Lower lobe of right lung (tissue), 2 donors: ENCODE data around the gene ITK. TPM values are rescaled to one million over a fixed set of nuclear protein-coding genes. Genes with fewer than 3 reads are reported as not detected.
A peak's percentile ranks its signal among the peaks of the same experiment; 100 is the strongest.
"Not testable (repeated sequence)": the region's sequence is repeated elsewhere in the genome, so short reads cannot be mapped to it uniquely, and the experiment has no call there.

Experiments
- ATAC-seq, 2 donors: fragments of 200-7000 bp; cut with Tn5 transposase; one replicate each; pipeline ENCODE4 v1.9.1; 2020 to 2022; ENCODE audit warnings: mild to moderate bottlenecking in 2 of 2, moderate library complexity in 2 of 2
- DNase-seq: peaks from one replicate; pipeline ENCODE4 v3.0.0-alpha.2; 2020
- H3K27ac ChIP-seq: fragments of 200-600 bp; one replicate; pipeline ENCODE4 v1.8.0; 2022
- H3K27me3 ChIP-seq: fragments of 200-600 bp; one replicate; pipeline ENCODE4 v1.8.0; 2022; ENCODE audit warnings: low read depth
- H3K36me3 ChIP-seq: fragments of 200-600 bp; one replicate; pipeline ENCODE4 v1.8.0; 2022; ENCODE audit warnings: mild to moderate bottlenecking
- H3K4me1 ChIP-seq: fragments of 200-600 bp; one replicate; pipeline ENCODE4 v1.8.0; 2022
- H3K4me3 ChIP-seq: fragments of 200-600 bp; one replicate; pipeline ENCODE4 v1.8.0; 2022; ENCODE audit warnings: mild to moderate bottlenecking
- H3K9me3 ChIP-seq: fragments of 200-600 bp; one replicate; pipeline ENCODE4 v1.8.0; 2022
- CTCF ChIP-seq: fragments of 200-600 bp; IDR thresholded peaks from one replicate; pipeline ENCODE4 v1.8.0; 2022; ENCODE audit warnings: antibody characterized with exemption, mild to moderate bottlenecking
- intact Hi-C: fragments of 100-400 bp; cut with DNase I; formaldehyde crosslinking; loops from one replicate; pipeline ENCODE4 v1.11.0; 2022
- total RNA-seq: library from RNA; stranded (reverse); fragmentation: NEBNext Ultra II Directional; extraction: Animal tissue kit (Norgen Biotek cat#: 25700); gene quantifications from one replicate; pipeline ENCODE4 v1.2.1, GENCODE V29; 2021
- donor health status: DM: no; HTN: yes; CAD: no; lungs with severe emphysema.

ITK gene
- total RNA-seq, 1 donor from 2014 or later: 6.3 TPM

- Histone ChIP-seq H3K27ac (no peak overlapping the region), H3K27me3 (no peaks in the 10 kb centered on the region), H3K9me3 (no peaks in the 10 kb centered on the region), H3K4me1 (no peaks in the 10 kb centered on the region), H3K4me3 (peak overlapping the region; percentile 35), H3K36me3 (no peaks in the 10 kb centered on the region)
- intact Hi-C loops: no loop called here
- DNase-seq (no peak), ATAC-seq (no peak)
- TF ChIP-seq CTCF: no peak
These were observed 3.6 kb downstream of the ITK start for GRCh38 chr5:157184117-157184670.

DNA sequence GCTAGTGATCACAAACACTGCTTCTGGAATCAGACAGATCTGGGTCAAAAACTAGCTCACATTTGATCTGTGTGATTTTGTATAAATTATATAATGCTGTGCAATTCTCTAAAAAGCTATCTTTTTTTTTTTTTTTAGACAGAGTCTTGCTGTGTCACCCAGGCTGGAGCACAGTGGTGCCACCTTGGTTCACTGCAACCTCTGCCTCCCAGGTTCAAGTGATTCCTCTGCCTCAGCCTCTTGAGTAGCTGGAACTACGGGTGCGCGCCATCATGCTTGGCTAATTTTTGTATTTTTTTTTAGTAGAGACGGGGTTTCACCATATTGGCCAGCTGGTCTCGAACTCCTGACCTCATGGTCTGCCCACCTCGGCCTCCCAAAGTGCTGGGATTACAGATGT is 4.5 kb downstream of the ITK start:
- ATAC-seq, H3K4me1 ChIP-seq, H3K4me3 ChIP-seq, intact Hi-C loops, H3K9me3 ChIP-seq, H3K27ac ChIP-seq, DNase-seq, H3K27me3 ChIP-seq, H3K36me3 ChIP-seq: not testable (repeated sequence)

- Histone ChIP-seq H3K9me3 (no peaks in the 10 kb centered on the region), H3K27ac (no peak overlapping the region), H3K4me3 (no peak overlapping the region), H3K4me1 (no peaks in the 10 kb centered on the region), H3K36me3 (no peaks in the 10 kb centered on the region), H3K27me3 (no peaks in the 10 kb centered on the region)
- intact Hi-C loops: no loop called here
- no peak for TF ChIP-seq CTCF
- ATAC-seq (no peak), DNase-seq (no peak)
These were observed 5.8 kb downstream of the ITK start for GRCh38 chr5:157186309-157187045.

GRCh38 chr5:157187046-157187754 is 6.6 kb downstream of the ITK start:
- H3K4me3 ChIP-seq: no peak overlapping the region
- H3K9me3 ChIP-seq: no peaks in the 10 kb centered on the region
- TF ChIP-seq CTCF: no peak
- H3K4me1 ChIP-seq: no peaks in the 10 kb centered on the region
- DNase-seq (no peak), ATAC-seq (no peak)
- intact Hi-C loops: no loop called here
- H3K27ac ChIP-seq: no peak overlapping the region
- H3K36me3 ChIP-seq: no peaks in the 10 kb centered on the region
- no peaks in the 10 kb centered on the region for H3K27me3 ChIP-seq

DNA sequence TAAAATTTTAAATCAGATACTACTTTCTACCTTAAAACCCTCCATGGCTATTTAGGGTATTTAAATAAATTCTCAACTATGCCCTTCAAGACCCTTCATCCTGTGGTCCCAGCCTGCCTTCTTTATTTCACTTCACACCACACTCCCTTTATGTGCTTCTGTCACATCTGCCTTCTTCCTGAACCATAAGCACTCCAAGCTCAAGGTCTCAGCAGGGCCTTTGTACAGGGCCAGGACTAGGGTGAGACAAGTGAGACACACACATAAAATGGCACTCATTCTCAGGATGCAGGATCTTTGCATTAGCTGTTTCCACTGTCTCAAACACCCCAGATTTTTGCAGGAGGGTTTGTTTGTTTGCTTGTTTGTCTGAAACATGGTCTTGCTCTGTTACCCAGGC is 7.6 kb downstream of the ITK start:
- no peaks in the 10 kb centered on the region for H3K36me3 ChIP-seq
- no peak for ATAC-seq

More for the DNA sequence above, 7.6 kb downstream of the ITK start:
- TF ChIP-seq CTCF: no peak
- no peak overlapping the region for H3K4me3 ChIP-seq
- DNase-seq: no peak
- H3K27me3 ChIP-seq: no peaks in the 10 kb centered on the region
- H3K27ac ChIP-seq: no peak overlapping the region
- intact Hi-C loops: no loop called here
- no peaks in the 10 kb centered on the region for H3K4me1 ChIP-seq
- H3K9me3 ChIP-seq: no peaks in the 10 kb centered on the region
